ENCODE measurements around the gene PIK3CG. TPM values are rescaled to one million over a fixed set of nuclear protein-coding genes. Genes with fewer than 3 reads are reported as not detected.

PIK3CG gene
- total RNA-seq, 4 donors from 2014 or later = 6.2 to 34.7 (median 9.7) TPM

DNA sequence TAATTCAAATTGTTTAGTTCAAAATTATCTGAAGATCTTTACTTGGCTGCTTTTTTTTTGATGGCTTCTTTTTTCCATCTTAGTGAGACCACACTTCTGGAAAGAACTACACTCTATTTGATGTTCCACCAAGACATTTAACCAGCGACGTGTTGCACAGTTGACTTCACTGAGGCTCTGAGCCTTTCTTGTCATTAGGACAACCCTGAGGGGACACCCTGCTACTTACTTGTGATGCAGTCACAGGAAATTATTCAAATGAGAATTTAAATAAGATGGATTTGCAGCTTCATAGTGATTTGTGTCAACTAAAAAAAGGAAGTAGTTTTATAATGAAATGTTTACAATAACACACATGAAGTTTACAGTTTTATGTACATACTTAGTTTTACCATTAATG, 25.6 kb upstream of the PIK3CG start:
- Histone ChIP-seq H3K4me1 (no peaks in the 10 kb centered on the region), H3K4me3 (no peak overlapping the region), H3K27ac (no peak overlapping the region), H3K9me3 (no peaks in the 10 kb centered on the region), H3K27me3 (no peaks in the 10 kb centered on the region), H3K36me3 (no peaks in the 10 kb centered on the region)
- TF ChIP-seq, protein P1, sequence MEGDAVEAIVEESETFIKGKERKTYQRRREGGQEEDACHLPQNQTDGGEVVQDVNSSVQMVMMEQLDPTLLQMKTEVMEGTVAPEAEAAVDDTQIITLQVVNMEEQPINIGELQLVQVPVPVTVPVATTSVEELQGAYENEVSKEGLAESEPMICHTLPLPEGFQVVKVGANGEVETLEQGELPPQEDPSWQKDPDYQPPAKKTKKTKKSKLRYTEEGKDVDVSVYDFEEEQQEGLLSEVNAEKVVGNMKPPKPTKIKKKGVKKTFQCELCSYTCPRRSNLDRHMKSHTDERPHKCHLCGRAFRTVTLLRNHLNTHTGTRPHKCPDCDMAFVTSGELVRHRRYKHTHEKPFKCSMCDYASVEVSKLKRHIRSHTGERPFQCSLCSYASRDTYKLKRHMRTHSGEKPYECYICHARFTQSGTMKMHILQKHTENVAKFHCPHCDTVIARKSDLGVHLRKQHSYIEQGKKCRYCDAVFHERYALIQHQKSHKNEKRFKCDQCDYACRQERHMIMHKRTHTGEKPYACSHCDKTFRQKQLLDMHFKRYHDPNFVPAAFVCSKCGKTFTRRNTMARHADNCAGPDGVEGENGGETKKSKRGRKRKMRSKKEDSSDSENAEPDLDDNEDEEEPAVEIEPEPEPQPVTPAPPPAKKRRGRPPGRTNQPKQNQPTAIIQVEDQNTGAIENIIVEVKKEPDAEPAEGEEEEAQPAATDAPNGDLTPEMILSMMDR (IDR thresholded peaks at IDR 0.05) = no peak
- TF ChIP-seq POLR2A (IDR thresholded peaks at IDR 0.05) = no peak
- no peak for DNase-seq

DNA sequence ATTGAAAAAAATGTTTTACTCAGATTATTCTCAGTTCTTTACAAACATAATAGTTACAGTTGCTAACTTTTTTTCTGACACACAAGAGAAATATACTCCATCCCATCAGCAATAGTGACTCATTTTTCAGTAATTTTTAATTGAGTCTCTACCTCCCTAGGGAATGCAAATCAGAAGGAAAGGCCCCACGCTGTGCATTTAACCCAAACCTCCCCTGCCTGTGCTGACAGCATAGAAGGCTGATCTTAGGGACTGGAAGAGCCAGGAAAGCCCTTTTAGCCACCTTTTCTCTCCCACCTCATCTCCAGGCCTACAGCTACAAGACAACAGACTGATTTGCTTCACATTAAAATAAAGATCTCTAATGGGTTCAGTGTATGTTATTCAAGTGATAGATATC, 24.7 kb upstream of the PIK3CG start:
- Histone ChIP-seq H3K27me3 (no peaks in the 10 kb centered on the region), H3K27ac (no peak overlapping the region), H3K4me3 (no peak overlapping the region), H3K36me3 (no peaks in the 10 kb centered on the region), H3K9me3 (no peaks in the 10 kb centered on the region), H3K4me1 (no peaks in the 10 kb centered on the region)
- TF ChIP-seq, protein P1 (IDR thresholded peaks at IDR 0.05) = no peak
- no peak for TF ChIP-seq POLR2A (IDR thresholded peaks at IDR 0.05)
- DNase-seq = no peak

DNA sequence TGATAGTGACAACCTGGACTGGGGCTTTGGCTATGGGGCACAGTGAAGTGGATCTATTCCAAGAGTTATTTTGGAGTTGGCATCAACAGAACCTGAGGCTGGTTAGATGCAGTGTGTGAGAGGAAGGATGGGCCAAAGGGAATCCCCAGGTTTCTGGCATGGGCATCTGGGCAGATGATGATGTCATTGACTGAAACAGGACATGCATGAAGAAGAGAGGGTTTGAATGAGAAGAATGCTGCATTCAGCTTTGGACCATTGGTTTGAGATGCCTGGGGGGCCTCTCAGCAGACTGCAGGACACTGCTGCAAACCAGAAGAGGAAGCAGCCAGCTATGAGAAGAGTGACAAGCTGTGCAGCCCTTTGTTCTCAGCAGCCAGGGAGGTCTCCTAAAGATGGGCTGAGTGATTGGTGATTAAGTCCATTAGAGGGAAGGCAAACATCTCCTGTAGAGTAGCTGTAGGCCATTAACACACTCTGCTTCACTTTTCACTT, 23.1 kb upstream of the PIK3CG start:
- H3K4me1 ChIP-seq = no peaks in the 10 kb centered on the region
- DNase-seq = no peak
- H3K27me3 ChIP-seq = no peaks in the 10 kb centered on the region
- H3K9me3 ChIP-seq = no peaks in the 10 kb centered on the region
- H3K27ac ChIP-seq = no peak overlapping the region
- no peak overlapping the region for H3K4me3 ChIP-seq
- no peaks in the 10 kb centered on the region for H3K36me3 ChIP-seq
- TF ChIP-seq, protein P1 (IDR thresholded peaks at IDR 0.05) = no peak
- no peak for TF ChIP-seq POLR2A (IDR thresholded peaks at IDR 0.05)

DNA sequence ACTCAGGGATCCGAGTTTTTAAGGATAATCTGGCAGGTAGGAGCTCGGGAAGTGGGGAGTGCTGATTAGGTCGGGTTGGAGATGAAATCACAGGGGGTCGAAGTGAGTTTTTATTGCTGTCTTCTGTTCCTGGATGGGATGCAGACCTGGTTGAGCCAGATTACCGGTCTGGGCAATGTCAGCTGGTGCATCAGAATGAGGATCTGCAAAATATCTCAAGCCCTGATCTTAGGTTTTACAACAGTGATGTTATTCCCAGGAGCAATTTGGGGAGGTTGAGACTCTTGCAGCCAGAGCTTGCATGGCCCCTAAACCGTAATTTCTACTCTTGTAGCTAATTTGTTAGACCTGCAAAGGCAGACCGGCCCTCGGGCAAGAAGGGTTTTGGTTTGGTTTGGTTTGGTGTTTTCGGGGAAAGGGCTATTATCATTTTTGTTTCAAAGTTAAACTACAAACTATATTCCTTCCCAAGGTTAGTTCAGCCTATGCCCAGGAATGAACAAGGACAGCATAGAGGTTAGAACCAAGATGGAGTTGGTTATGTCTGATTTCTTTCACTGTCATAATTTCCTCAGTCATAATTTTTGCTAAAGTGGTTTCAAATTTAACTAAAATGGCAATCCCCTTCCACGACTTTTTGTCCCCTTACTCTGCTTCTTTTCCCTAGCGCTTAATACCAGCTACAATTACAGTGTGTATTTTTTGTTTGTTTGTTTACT, 20.6 kb upstream of the PIK3CG start:
- Histone ChIP-seq H3K9me3 (no peaks in the 10 kb centered on the region), H3K4me3 (no peak overlapping the region), H3K4me1 (no peaks in the 10 kb centered on the region), H3K27me3 (no peaks in the 10 kb centered on the region), H3K36me3 (no peaks in the 10 kb centered on the region), H3K27ac (no peak overlapping the region)
- TF ChIP-seq, protein P1 (IDR thresholded peaks at IDR 0.05) = no peak
- TF ChIP-seq POLR2A (IDR thresholded peaks at IDR 0.05) = no peak
- DNase-seq = no peak

DNA sequence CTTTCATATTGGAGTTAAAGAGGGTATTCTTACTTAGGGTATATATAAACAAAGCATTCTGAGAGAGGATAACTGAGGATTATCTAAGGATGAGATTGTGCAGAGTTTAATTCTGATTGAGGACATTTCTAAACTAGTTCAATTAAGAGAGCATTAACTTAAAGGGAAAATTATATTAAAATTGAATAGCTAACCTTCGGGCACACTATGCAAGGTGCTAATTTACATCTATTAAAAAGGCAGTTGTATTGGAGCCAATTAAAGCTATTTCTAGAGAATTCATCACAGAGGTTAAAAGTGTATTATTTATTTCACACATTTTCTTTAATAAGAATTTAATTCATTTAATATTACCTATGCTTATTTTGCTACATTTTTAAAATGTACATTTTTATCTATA, 17.0 kb upstream of the PIK3CG start:
- H3K27me3 ChIP-seq = no peaks in the 10 kb centered on the region
- no peak overlapping the region for H3K4me3 ChIP-seq
- no peaks in the 10 kb centered on the region for H3K36me3 ChIP-seq
- no peak overlapping the region for H3K27ac ChIP-seq
- no peak for DNase-seq
- H3K4me1 ChIP-seq = no peaks in the 10 kb centered on the region
- H3K9me3 ChIP-seq = no peaks in the 10 kb centered on the region
- TF ChIP-seq POLR2A (IDR thresholded peaks at IDR 0.05) = no peak
- TF ChIP-seq, protein P1 (IDR thresholded peaks at IDR 0.05) = no peak
